Smooth muscle cell (in vitro differentiated cells): Measurements from ENCODE around the gene CYBB. TPM values are rescaled to one million over a fixed set of nuclear protein-coding genes. Genes with fewer than 3 reads are reported as not detected.
A peak's percentile ranks its signal among the peaks of the same experiment; 100 is the strongest.

Experiments
- DNase-seq: peaks from one replicate; lab custom pipeline; 2025; ENCODE audit not compliant: unreplicated experiment; lab: John Stamatoyannopoulos, UW
- H2AFZ ChIP-seq: fragments of 200-600 bp; sonication (generic); 2 replicates; pipeline ENCODE4 v1.6.0; 2016; ENCODE audit warnings: antibody characterized with exemption, low read depth, mild to moderate bottlenecking
- H3F3A ChIP-seq: fragments of 200-600 bp; sonication (generic); 2 replicates; pipeline ENCODE4 v1.6.0; 2017; ENCODE audit warnings: antibody characterized with exemption, low read depth
- H3K27ac ChIP-seq: fragments of 200-600 bp; sonication (generic); 2 replicates; pipeline ENCODE4 v1.5.1; 2016; ENCODE audit warnings: low read depth, mild to moderate bottlenecking
- H3K27me3 ChIP-seq: fragments of 200-600 bp; sonication (generic); 2 replicates; pipeline ENCODE4 v1.6.1; 2016; ENCODE audit warnings: low read depth, mild to moderate bottlenecking
- H3K36me3 ChIP-seq: fragments of 200-600 bp; sonication (generic); 2 replicates; pipeline ENCODE4 v1.5.1; 2016; ENCODE audit warnings: low read depth
- H3K4me1 ChIP-seq: fragments of 200-600 bp; sonication (generic); 2 replicates; pipeline ENCODE4 v1.5.1; 2016; ENCODE audit warnings: low read depth
- H3K4me2 ChIP-seq: fragments of 200-600 bp; sonication (generic); 2 replicates; pipeline ENCODE4 v1.6.0; 2016; ENCODE audit warnings: mild to moderate bottlenecking
- H3K4me3 ChIP-seq: fragments of 200-600 bp; sonication (generic); 2 replicates; pipeline ENCODE4 v1.5.1; 2016; ENCODE audit warnings: mild to moderate bottlenecking
- H3K79me2 ChIP-seq: fragments of 200-600 bp; sonication (generic); 2 replicates; pipeline ENCODE4 v1.6.0; 2016; ENCODE audit warnings: low read depth, mild to moderate bottlenecking
- H3K9ac ChIP-seq: fragments of 200-600 bp; sonication (generic); 2 replicates; pipeline ENCODE4 v1.6.0; 2016; ENCODE audit warnings: low read depth
- H3K9me3 ChIP-seq: fragments of 200-600 bp; sonication (generic); replicated peaks from 2 replicates; pipeline ENCODE4 v1.5.1; 2016; ENCODE audit warnings: low read depth
- H4K20me1 ChIP-seq: fragments of 200-600 bp; sonication (generic); 2 replicates; pipeline ENCODE4 v1.6.0; 2016; ENCODE audit warnings: low read depth
- CTCF ChIP-seq: fragments of 200-600 bp; sonication (generic); IDR thresholded peaks from 2 replicates; pipeline ENCODE4 v1.5.1; 2017; ENCODE audit warnings: borderline replicate concordance, mild to moderate bottlenecking, antibody characterized with exemption; ENCODE audit not compliant: insufficient read depth, poor library complexity, severe bottlenecking
- WGBS: methylation state at CpG from one replicate; pipeline ENCODE4 v1.1.7; 2016; ENCODE audit warnings: low lambda C conversion rate; 5-methylcytosine and 5-hydroxymethylcytosine counted together
- polyA plus RNA-seq: library from polyadenylated mRNA; unstranded; fragments of >200 nt; fragmentation: Nextera tagmentation; extraction: Ambion mirVana; gene quantifications from 2 replicates; pipeline ENCODE4 v1.2.1, GENCODE V29; 2016
- total RNA-seq: library from RNA; depleted of rRNA; stranded (reverse); fragments of >200 nt; gene quantifications from 2 replicates; pipeline ENCODE4 v1.2.3, GENCODE V29; 2014

The CYBB gene
- total and polyA plus RNA-seq, 2 experiments from 2014 or later: not detected

GRCh38 chrX:37847733-37848197 lies 67.9 kb downstream of the CYBB start:
- Histone ChIP-seq H4K20me1 (no peaks in the 10 kb centered on the region), H3K4me1 (peaks cover 3% of the 10 kb centered on the region), H3K9me3 (no peaks in the 10 kb centered on the region), H3F3A (no peaks in the 10 kb centered on the region), H2AFZ (peak overlapping the region; percentile 81), H3K27me3 (no peaks in the 10 kb centered on the region), H3K36me3 (no peaks in the 10 kb centered on the region), H3K79me2 (no peaks in the 10 kb centered on the region), H3K4me3 (peak overlapping the region; percentile 60), H3K27ac (peak overlapping the region; percentile 86), H3K9ac (peak overlapping the region; percentile 95), H3K4me2 (peak overlapping the region; percentile 84)
- no peak for DNase-seq
- TF ChIP-seq CTCF: no peak
- 45% methylated on average over 5 of the region's 5 CpGs for WGBS

GRCh38 chrX:37854148-37854547 lies 74.3 kb downstream of the CYBB start:
- H3K4me1 ChIP-seq: no peaks in the 10 kb centered on the region
- no peaks in the 10 kb centered on the region for H3K9me3 ChIP-seq
- no peak overlapping the region for H3K4me3 ChIP-seq
- 69% methylated on average over 3 of the region's 3 CpGs for WGBS
- H3K9ac ChIP-seq: no peak overlapping the region
- no peak for DNase-seq
- H3K4me2 ChIP-seq: no peak overlapping the region
- no peak overlapping the region for H3K27ac ChIP-seq
- no peak overlapping the region for H2AFZ ChIP-seq
- H3K79me2 ChIP-seq: no peaks in the 10 kb centered on the region
- H3K36me3 ChIP-seq: no peaks in the 10 kb centered on the region
- H4K20me1 ChIP-seq: no peaks in the 10 kb centered on the region
- H3F3A ChIP-seq: no peaks in the 10 kb centered on the region
- TF ChIP-seq CTCF: no peak
- H3K27me3 ChIP-seq: no peaks in the 10 kb centered on the region

GRCh38 chrX:37854748-37855147 lies 74.9 kb downstream of the CYBB start:
- WGBS: 57% methylated on average over 2 of the region's 2 CpGs

More at GRCh38 chrX:37854748-37855147, 74.9 kb downstream of the CYBB start:
- DNase-seq: no peak
- TF ChIP-seq CTCF: no peak
- Histone ChIP-seq H3F3A (no peaks in the 10 kb centered on the region), H3K27ac (no peak overlapping the region), H3K79me2 (no peaks in the 10 kb centered on the region), H2AFZ (no peak overlapping the region), H3K4me1 (no peaks in the 10 kb centered on the region), H3K27me3 (no peaks in the 10 kb centered on the region), H3K4me2 (no peak overlapping the region), H3K4me3 (no peak overlapping the region), H3K9me3 (no peaks in the 10 kb centered on the region), H3K36me3 (no peaks in the 10 kb centered on the region), H3K9ac (no peak overlapping the region), H4K20me1 (no peaks in the 10 kb centered on the region)
